Tongue (tissue), 2 donors: ENCODE results near the gene DGKI. TPM values are rescaled to one million over a fixed set of nuclear protein-coding genes. Genes with fewer than 3 reads are reported as not detected.
"Not testable (repeated sequence)": the region's sequence is repeated elsewhere in the genome, so short reads cannot be mapped to it uniquely, and the experiment has no call there.

Experiments used
- DNase-seq: peaks from one replicate; pipeline ENCODE4 v3.0.0-alpha.2; 2015
- total RNA-seq: library from RNA; depleted of rRNA; stranded (reverse); fragments of >200 nt; gene quantifications from one replicate; pipeline ENCODE4 v1.2.3, GENCODE V29; 2014

The DGKI gene
- total RNA-seq, 1 donor from 2014 or later: 5.6 TPM

GRCh38 chr7:137835486-137836112, 11.2 kb downstream of the DGKI start:
- no peak for DNase-seq

- no peak for DNase-seq
These were observed 12.2 kb downstream of the DGKI start for GRCh38 chr7:137834552-137834951.

DNA sequence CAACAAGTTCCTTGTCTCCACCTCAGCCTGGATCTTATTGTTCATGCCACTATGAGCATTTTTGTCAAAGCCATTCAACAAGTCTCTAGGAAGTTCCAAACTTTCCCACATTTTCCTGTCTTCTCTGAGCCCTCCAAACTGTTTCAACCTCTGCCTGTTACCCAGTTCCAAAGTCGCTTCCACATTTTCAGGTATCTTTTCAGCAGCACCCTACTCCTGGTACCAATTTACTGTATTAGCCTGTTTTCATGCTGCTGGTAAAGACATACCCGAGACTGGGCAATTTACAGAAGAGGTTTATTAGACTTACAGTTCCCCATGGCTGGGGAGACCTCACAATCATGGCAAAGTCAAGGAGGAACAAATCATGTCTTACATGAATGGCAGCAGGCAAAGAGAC, 13.8 kb downstream of the DGKI start:
- DNase-seq: not testable (repeated sequence)

DNA sequence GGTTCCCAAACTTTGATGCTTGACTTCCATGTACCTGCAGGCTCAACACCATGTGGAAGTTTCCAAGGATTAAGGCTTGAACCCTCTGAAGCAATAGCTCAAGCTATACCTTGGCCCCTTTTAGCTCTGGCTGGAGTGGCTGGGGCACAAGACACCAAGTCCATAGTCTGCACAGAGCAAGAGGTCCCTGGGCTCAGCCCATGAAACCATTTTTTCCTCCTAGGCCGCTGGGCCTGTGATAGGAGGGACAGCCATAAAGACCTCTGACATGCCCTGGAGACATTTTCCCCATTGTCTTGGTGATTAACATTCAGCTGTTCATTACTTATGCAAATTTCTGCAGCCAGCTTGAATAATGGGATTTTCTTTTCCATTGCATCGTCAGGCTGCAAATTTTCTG, 14.4 kb downstream of the DGKI start:
- no peak for DNase-seq

DNA sequence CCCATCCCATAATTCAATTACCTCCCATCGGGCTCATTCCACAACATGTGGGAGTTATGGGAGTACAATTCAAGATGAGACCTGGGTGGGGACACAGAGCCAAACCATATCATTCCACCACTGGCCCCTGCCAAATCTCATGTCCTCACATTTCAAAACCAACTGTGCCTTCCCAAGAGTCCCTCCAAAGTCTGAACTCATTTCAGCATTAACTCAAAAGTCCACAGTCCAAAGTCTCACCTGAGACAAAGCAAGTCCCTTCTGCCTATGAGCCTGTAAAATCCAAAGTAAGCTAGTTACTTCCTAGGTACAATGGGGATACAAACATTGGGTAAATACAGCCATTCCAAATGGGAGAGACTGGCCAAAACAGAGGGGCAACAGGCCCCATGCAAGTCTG, 15.2 kb downstream of the DGKI start:
- DNase-seq: not testable (repeated sequence)

- no peak for DNase-seq
These were observed 17.3 kb downstream of the DGKI start for GRCh38 chr7:137829337-137829992.

DNA sequence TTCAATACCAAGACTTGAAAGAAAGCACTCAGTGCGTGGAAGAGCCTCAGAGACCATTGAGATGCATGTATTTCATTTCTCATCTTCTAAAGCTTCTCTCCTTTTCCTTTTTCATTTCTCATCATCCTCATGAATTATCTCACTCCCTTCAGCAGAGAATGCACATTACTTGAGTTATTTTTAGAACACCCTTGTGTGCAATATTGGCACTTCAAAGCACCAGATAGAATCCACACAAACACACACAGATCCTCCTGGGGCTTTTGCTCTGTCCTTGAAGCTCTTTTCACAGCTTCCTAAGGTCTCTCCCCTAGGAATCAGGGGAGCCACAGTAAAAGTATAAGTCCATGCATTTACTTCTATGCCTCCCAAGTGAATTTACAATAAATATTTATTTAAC, 18.3 kb downstream of the DGKI start:
- DNase-seq: no peak

GRCh38 chr7:137825489-137825888, 21.3 kb downstream of the DGKI start:
- DNase-seq: no peak

DNA sequence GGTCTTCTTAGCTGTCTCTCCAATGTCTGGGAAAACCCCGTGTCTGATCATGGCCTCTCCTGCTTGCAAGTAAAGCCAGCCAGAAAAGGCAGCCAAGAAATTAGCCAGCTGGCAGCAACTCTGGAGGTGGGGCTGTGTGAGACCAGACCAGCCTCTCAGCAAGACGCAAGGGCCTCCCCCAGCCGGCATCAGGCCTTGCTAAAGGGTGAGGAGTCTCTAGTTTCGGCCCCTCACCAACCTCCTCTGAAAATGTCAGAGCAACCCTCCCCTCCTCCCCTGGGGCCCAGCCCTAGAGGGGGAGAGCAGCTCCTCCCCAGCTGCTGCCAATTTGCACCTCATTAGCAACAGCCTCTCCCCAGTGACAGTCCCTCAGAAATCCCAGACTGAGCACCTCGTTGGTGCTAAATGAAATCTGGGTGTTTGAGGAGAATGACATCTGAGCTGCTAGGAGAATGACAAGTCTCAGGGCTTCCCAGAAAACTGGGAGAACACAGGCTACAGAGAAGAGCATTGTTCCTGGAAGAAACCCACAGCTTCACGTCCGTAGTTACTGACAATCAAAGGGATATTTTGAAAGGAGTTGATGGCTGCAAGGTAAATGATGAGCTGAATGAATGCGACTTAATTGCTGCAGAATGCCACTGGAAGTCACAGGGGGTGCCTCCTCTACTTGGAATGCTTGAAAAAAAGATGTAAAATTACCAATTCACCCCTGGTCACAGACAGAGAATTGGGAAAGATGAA, 25.9 kb downstream of the DGKI start:
- peak; percentile 93 for DNase-seq

DNA sequence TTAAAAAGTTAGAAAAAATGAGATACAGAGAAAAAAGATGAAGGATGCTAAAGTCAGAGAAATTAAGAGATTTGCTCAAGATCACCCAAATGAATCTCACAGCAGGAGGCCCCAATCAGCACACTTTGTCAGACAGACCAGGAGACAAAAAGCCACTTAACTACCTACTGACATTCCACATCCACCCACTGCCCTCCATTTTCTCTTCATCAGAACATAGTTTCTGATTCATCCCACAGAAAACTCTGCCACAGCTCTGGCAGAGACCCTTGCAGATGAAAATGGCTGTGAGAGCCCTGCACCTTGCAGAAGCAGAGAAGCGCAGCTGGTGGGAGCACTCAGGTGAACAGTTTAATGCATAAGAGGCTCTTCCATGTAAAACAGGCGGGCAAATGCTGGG, 26.6 kb downstream of the DGKI start:
- DNase-seq: no peak

- DNase-seq: no peak
These were observed 28.7 kb downstream of the DGKI start for GRCh38 chr7:137818036-137818435.

DNA sequence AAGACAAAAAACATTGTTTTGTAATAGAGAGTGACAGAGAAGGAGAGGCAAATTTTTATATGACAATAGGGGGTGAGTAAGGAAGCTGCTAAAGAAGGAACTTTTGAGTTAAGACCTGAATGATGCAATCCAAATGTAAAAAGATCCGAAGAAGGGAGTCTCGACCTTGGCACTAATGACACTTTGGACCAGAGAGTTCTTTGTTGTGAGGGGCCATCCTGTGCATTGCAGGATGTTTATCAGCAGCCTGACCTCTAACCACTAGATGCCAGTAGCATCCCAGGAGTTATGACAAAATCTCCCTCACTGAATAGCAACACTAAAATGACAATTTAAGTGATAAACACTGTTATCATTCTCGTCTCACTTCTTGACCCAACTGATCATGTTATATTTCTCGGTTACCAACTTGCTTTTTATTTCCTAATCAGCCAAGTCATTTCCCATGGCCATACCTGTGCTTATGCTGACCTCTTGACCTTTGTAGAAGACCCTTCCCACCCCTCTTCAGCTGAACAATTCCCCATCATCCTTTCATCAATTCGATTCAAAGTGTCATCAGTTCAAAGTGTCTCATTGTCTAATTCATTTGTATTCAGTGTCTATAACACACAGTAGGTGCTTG, 30.0 kb downstream of the DGKI start:
- no peak for DNase-seq

- DNase-seq: no peak
These were observed 33.2 kb downstream of the DGKI start for GRCh38 chr7:137813541-137813940.

DNA sequence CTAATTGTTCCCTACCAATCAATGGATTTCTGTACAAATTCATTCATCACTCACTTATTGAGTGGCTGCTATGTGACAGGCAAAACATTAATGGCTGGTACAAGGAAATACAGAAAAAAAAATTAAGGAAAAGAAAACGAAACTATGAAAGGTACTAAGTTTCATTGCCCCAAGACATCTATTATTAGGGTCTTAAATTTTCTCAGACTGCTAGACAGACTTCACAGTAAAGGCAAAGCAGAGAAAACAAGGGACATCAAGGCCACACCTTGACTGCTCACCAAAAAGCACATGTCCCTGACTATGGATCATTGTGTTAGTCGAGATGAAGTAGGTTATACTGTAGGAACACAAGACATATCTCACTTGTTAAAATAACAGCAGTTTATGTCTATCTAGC, 36.5 kb downstream of the DGKI start:
- no peak for DNase-seq

DNA sequence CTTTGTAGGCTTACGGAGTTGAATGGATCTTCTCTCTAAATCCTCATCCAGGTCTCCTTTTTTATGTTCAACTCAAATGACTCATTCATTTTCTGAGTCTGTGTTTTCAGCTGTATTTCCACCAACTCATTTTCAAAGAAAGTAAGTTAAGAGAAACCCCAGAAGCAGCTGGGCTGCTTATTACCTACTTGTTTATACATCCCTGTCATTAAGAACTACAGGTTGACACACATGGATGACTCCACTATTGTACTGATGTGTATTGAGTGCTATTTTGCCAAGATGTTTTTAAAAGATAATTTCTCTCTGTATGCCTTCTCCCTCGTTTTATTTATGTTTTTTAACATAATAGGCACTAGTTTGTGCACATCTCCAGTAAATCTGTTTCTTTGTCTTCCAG, 41.9 kb downstream of the DGKI start:
- peak; percentile 64 for DNase-seq

- DNase-seq: no peak
These were observed 45.3 kb downstream of the DGKI start for GRCh38 chr7:137801491-137801890.

- no peak for DNase-seq
These were observed 45.8 kb downstream of the DGKI start for GRCh38 chr7:137801003-137801402.

- no peak for DNase-seq
These were observed 48.6 kb downstream of the DGKI start for GRCh38 chr7:137798073-137798763.

DNA sequence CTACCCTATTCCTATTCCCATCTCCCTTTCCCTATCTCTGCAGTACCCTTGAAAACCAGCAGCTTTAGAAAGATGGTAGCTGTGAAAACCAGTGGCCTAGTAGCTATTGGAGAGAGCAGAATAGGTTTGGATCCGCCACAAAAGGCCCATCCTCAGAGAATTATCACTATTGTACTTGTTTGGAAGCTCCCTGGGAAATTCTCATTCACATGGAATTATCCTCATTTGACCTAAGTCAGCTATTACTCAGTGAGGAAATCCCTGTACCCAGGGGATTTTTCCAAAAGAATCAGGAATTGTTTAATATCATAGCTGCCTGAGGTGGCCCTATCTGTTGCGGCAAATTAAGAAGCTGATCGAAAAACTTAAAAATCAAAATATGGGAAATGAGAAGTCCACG, 51.6 kb downstream of the DGKI start:
- no peak for DNase-seq

GRCh38 chr7:137791930-137792329, 54.8 kb downstream of the DGKI start:
- no peak for DNase-seq

GRCh38 chr7:137790828-137791227, 55.9 kb downstream of the DGKI start:
- no peak for DNase-seq

DNA sequence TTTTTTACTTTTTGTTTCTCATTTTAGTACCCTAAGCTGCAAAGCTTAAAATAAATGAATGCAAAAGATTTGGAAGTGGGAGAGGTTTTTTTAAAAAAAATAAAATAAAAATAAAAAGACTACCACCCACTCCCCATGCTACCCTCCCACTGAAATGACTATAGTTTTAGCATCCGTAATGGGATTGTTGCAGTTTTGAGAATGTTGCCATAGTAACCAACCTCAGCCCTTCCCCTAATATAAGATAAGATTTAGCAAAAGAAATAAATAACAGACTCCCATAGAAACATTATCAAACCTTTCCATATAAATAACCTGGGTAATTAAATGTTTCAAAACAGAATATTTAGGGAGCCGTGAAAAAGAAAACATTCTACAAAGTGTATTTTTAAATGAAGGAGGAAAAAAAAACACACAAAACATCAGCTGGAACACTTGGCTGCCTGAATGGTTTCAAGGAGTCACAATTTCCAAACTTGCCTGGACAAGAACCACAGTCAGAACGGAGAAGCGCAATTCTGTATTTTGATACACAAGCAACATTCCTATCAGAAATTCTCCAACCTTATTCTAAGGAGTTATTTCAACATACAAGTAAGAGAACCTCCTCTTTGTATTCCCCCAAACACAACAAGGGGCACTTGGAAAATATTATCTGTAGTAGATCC, 57.4 kb downstream of the DGKI start:
- DNase-seq: peak; percentile 14
